ENCODE results near the gene DEFB132.

Gene DEFB132

DNA sequence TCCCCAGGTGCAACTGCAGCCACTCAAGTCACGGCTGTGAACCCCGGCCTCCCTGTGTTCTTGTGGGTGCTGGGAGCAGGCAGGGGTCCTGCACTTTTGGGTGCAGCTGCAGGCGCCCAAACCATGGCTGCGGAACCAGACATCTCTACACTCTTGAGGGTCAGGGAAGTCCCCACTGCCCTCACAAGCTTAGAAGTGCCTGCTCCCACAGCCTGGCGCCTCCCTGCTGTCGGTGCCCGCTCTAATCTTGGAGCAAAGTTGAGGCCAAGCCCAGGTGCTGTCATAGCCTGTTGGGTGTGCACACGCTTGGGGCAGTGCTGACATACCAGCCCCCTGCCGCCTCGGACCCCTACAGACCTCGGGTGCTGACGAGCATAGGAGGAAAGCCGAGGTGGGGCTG is 6.2 kb downstream of the DEFB132 start:
- no peak for DNase-seq (ENCODE audit: low read depth in 1 of 2, low spot score in 1 of 2)

DNA sequence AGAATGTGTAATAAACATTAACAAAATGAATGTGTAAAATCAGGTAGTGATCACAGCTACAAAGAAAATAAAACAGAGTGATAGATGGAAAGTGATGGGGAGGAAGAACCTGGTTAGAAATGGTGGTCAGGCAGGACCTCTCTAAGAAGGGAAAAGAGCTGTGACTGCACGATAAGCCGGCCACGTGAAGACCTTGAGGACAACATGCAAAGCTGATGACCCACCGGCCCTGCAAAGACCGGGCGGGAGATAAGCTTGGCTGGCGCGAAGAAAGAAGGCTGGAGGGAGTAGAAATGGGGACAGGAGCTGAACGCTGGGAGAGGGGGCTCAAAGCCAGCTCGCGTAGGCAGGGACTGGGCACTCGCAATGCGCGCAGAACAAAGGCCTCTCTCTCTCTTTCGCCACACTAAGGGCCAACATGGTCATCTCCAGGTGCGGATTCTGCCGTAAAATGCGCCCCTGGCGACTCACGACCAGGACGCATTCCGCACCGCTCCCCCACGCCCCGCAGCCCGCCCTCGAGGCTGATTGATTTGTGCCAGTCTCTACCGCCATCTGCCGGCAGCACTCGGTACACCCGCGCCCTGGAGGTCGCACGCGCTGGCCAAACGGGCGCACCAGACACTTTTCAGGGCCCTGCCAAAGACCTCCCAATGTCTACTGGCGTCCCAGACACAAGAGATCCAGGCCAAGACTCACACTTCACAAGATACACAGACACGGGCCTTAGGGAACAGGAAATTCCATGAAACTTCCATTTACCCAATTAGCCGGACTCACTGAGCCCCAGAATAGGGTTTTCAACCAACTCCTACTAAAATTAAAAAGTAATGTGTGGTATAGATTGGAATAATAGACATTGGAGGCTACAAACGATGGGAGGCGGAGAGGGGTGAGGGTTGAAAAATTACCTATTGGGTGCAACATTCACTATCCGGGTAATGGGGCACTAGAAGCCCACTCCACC is 9.4 kb downstream of the DEFB132 start:
- DNase-seq (ENCODE audit: low read depth in 1 of 2, low spot score in 1 of 2) = peak; percentile 81 to 85

DNA sequence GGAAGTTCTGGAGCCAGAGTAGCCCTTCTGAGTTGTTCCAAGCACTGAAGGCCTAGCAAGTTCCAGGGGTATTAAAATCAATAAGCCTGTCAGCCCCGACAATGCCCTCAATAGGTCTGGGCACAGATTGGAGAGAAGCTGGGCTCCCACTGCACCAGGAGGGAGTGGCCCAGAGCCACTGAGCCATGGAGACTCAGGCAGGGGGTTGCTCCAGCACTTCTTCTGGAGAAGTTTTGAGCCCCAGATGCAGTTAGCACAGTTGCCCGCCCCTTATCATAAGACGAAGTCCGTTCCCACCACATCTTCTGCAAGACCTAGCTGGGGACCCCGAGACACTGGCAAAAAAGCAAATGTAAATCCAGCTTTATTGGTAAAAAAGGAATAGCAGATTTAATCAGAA is 13.0 kb downstream of the DEFB132 start:
- DNase-seq (ENCODE audit: low read depth in 1 of 2, low spot score in 1 of 2) = no peak

DNA sequence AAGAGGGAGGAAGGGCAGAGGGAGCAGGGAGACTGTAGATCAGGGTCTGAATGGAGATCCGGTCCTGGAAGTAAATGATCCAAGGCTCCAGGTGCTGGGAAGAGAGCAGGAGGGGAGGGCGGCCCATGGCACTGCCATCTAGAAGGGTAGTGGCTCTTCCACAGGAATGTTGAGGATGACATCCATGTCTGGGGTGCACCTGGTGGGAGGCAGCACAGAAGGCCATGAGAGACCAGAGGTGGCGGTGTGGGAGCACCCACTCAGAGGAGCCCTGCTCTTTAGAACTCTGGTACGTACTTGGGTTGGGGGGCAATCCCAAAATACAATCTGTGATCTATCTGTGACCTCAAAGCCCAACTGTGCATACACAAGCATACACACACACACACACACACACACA is 13.5 kb downstream of the DEFB132 start:
- no peak for DNase-seq (ENCODE audit: low read depth in 1 of 2, low spot score in 1 of 2)

DNA sequence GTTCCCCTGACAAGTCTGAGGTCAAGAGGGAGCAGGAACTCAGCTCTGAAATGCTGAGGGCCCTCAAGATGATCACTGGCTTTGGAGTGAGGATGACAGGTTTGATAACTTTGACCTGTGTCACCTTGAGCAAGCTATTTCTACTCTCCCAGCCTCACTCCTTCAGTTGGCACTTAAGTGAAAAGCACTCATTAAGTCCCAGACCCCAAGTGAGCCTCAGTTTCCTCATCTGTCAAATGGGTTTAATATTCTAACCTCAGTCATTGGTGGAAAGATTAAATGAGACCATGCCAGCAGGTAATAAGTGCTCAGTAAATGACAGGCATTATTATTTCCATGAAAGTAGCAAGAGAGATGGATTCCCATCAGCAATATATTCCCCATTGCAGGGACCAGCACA is 14.0 kb downstream of the DEFB132 start:
- no peak for DNase-seq (ENCODE audit: low read depth in 1 of 2, low spot score in 1 of 2)

DNA sequence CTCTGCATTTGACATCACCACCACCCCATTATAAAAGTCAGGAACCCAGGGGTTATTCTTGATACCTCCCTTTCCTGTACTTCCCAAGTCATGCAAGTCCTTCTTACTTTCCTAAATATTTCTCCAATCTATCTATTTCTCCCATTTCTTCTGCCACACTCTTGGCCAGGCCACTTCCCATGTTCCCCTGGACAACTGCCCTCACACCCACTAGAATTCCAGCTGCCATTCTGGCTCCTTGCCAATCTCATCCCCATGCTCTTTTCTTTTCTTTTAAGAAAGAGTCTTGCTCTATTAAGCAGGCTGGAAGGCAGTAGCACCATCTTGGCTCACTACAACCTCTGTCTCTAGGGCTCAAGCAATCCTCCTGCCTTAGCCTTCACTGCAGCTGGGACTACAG is 15.2 kb downstream of the DEFB132 start:
- no peak for DNase-seq (ENCODE audit: low read depth in 1 of 2, low spot score in 1 of 2)

DNA sequence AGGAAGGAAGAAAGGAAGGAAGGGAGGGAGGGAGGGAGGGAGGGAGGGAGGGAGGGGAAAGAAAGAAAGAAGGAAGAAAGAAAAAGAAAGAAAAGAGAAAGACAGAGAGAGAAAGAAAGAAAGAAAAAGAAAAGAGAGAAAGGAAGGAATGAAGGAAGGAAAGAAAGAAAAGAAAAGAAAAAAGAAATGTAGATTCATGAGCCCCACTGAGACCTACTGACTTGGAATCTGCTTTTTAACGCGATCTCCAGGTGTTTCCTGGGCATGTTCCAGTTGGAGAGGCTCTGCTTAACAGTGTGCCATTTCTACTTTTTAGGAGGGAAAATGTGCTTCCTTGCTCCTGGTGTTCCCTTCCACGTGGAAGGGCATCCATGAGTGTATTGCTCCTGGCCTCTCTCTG is 16.4 kb downstream of the DEFB132 start:
- no peak for DNase-seq (ENCODE audit: low read depth in 1 of 2, low spot score in 1 of 2)

DNA sequence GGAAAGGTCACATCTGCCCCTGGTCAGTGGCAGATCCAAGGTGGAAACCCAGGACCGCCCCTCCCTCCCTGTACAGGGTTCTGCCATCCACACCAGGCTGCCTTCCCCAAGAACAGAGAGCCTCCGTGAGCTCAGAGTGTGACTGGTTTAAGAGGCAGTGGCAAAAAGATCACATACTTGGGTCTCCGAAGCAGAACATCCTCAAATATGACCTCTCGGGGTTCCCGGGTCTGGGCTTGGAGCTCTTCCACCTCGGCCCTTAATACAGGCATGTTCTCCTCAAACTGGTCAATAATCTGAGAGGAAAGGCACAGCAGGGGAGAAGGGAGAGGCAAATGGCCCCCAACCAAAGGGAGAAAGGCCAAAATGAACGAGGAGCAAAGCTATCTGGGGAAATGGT is 18.3 kb downstream of the DEFB132 start:
- DNase-seq (ENCODE audit: low read depth in 1 of 2, low spot score in 1 of 2) = no peak

DNA sequence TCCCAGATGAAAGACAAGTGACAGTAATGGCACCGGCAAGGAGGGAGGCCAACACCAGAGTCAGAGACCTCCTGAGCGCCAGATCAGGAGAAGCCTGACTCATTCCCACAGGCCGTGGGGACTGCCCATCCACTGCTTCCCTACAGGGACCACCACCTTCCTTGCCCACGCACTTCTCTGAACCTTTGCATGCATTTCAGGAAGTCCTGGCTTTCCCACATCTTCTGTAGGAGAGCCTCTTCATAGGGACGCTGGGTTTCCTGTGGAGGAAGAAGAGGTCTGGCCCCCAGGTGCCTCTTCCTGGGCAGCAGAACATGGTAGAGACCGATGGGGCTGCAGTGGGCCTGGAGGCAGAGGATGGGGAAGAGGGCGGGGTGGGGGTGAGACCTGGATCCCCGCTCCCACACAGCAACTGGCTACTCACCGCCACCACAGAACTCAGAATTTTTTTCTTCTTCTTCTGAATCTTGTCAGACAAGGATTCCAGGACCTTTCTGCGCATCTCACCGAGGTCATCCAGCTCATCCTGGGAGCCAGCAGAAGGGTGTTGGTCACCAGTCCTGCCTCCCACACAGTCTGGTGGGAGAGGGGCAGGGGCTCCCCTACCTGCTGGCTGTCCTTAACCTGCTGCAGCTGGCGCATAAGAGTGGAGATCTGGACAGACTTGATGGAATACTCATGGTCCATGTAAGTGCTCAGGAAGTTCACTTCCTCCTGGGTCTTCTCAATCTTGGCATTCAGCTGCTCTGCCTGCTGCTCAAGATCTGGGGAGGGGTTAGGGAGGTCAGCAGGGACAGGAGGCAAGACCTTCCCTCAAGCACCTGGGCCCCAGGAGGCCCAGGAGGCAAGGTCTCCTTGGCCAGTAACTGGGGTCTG is 19.3 kb downstream of the DEFB132 start:
- no peak for DNase-seq (ENCODE audit: low read depth in 1 of 2, low spot score in 1 of 2)

DNA sequence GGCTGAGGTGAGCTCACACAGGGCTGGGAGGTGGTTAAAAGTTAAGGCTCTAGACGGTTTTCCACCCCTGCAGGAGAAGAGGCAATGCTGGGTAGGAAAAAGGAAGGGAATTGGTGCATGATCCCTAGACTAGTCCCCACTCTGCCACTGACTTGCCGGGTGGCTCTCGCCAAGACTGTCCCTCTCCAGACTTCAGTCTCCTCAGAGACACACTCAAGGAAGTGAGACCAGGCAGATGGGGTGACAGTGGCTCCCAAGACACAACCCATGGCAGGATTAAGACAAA is 19.9 kb downstream of the DEFB132 start:
- no peak for DNase-seq (ENCODE audit: low read depth in 1 of 2, low spot score in 1 of 2)

DNA sequence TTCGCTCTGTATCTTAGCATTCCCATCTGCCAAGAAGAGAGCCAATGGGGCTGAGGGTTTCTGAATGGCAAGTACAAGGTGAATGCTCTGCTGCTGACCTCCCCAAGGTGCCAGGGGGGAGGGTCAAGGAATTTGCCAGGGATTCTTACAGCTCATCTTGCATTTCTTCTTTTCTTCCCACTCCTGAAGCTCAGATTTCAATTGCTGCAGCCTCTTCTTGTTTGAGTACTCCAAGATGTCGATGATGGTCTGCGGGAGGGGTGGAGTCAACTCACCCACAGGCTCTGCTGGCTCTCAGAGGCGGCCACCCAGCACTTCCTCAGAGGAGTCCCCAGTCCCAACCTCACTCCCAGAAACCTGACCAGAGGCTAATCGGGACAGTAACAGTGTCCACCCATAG is 20.7 kb downstream of the DEFB132 start:
- no peak for DNase-seq (ENCODE audit: low read depth in 1 of 2, low spot score in 1 of 2)

DNA sequence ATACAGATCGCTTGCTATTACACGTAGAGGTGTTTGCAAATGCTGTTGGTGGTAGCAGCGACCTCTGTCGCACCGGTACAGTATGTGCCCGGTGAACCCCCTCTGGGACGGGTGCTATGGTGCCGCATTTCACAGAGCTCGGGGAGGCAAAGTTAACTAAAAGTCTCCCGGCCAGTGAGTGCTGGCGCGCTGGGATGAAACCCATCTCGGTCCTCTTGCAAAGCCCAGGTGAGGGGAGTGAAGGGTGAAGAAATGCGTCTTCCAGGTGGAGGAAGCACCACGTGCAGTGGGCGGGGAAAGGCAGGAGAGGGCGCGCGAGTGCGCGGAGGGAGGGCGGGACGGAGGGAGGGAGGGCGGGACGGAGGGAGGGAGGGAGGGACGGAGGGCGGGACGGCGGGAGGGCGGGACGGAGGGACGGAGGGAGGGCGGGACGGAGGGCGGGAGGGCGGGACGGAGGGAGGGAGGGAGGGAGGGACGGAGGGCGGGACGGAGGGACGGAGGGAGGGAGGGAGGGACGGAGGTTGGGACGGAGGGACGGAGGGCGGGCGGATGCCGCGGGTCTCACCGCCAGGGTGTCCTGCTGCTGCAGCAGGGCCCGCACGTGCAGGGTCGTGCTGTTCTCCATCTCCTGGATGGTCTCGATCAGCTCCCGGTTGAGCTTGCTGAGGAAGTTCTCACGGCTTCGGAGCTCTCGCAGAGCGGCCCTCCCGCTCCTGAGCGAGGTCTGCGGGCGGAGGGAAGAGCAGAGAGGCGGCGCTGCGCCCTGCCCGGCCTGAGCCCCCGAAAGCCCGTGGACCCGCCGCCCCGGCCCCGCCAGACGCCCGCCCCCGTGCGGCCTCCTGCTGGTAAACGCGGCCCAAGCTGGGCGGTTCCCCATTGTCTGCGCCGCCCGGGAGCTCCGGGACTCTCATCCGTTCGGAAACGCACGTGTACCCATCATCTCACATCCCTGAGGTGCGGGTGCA is 21.4 kb downstream of the DEFB132 start:
- DNase-seq (ENCODE audit: low read depth in 1 of 2, low spot score in 1 of 2) = no peak

DNA sequence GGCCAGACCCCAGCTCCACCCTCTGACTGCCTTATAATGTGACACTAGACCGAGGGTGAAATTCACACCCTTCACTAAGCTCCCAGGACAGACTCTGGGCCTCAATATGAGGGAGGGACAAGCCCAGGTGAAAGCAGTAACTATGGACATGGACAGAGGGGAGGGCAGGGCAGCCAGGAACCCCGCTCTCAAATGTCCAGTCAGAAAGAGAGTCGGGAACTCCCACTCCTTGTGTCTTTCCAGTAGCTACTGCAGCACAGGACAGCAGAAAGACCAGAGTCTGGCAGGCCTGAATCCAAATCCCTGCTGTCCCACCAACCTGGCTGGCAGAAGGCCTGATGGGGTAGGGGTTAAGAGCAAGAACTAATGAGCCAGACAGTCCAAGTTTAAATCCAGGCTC is 26.6 kb downstream of the DEFB132 start:
- DNase-seq (ENCODE audit: low read depth in 1 of 2, low spot score in 1 of 2) = no peak

DNA sequence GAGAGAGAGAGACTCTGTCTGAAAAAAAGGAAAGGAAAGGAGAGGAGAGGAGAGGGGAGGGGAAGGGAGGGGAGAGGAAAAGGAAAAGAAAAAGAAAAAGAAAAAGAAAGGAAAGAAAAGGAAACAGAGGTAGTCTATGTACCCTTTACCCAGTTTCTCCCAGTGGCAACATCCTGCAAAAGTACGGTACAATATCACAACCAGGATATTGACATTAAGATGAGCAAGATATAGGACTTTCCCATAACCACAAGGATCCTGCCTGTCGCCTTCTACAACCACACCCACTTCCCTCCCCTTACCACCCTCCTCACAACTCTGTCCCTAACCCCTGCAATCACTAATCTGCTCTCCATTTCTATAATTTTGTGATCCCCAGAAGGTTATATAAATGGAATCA is 29.0 kb downstream of the DEFB132 start:
- no peak for DNase-seq (ENCODE audit: low read depth in 1 of 2, low spot score in 1 of 2)

DNA sequence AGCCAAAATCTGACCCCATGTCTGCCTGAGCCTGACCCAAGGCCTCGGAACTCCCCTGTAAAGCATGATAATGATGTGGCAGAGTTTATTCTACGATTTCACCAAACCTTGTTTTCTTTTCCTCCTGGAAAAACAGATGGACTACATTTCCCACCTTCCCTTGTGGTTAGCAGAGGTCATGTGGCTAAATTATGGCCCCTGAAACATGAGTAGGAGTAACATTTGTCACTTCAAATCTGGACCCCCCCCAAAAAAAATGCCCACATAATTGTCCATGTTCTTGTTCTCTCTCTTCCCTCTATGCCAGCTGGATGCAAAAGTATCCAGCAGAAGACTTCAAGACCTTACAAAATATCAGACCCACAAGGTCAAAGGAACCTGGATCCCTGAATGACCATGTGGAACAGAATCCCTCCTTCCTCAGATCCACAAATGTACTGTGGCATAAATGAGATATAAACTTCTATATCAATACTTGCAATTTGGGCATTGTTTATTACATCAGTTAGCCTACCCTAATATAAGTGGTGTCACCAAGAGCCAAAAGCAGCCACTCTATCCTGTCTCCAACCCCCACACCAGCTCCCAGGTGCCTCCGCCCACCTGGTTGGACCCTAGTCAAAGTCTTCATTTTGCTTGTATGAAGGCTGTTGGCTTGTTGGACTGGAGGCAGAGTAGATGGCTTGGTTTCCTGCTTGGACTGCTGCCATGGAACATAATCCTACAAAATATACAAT is 31.6 kb downstream of the DEFB132 start:
- DNase-seq (ENCODE audit: low read depth in 1 of 2, low spot score in 1 of 2) = no peak

DNA sequence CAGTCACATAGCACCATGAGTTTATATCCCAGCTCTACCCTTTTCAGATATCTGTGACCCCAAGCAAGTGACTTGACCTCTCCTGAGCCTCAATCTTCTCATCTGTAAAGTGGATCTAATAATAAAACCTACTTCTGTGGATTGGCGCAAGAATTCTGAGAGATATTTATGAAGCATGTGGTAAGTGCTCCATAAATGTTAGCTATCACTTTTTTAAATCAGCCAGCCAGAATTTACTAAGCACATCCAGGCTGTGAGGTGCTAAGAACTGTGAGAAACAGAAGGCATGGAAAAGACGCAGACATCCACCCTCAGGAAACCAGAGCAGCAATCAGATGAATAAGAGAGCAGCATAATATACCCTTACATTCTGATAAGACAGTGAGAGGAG is 32.2 kb downstream of the DEFB132 start:
- DNase-seq (ENCODE audit: low read depth in 1 of 2, low spot score in 1 of 2) = no peak

DNA sequence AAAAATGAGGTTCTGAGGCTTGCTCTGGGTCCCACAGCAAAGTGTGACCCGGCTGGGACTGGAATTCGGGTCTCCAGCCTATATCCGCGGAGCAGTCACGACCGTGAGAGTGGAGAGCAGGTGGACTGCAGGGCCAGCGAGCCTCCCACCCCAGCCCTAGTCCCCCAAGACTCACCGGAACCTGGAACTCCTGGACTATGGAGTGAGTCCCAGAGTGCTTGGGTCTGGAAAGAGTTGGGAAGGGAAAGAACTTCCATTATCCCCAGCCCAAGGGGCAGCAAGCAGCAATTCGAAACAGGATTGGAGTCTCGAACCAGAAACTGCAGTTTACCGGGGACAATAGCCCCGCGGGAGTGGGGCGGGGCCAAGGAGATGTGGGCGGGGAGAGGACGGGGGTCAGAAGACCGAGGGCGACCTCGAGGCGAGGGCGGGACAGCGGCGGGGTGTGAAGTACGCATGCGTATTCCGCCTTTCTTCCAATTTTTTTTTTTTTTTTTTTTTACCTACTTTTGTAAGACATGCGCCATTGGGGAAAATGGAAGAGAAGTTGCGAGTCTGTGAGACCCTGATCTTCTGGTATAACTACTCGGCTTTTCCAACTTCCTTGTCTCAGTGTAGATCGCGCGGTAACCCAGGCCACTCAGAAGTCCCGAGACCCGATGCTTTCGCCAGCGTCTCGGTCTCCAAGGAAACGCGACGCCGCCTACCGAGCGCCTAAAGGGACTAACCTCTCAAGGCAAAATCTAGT is 32.7 kb downstream of the DEFB132 start, which contains the start of gene C20orf96:
Gene C20orf96 (minus strand): TSS at position 667 of the 748 bp plus-strand sequence. CDS start 140 bp downstream, at position 527.
- DNase-seq (ENCODE audit: low read depth in 1 of 2, low spot score in 1 of 2) = peak; percentile 69 to 70

DNA sequence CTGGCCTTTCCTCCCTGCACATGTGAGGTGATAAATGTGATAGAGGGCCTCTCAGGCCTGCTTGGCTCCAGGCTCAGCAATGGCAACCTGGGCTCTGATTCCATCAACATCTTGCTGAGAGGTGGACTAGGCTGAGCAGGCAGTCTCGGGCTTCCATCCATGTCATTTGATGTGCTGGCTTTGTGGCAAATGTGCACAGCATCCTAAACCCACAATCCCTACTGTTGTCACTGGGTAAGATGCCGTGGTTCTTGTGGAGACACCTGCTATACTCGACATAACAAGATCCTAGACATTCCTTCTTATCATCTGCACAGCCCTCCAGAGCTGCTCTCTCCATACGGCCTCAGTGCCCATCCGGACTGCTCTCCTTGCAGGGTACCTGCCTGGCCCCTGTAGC is 37.1 kb downstream of the DEFB132 start:
- no peak for DNase-seq (ENCODE audit: low read depth in 1 of 2, low spot score in 1 of 2)

DNA sequence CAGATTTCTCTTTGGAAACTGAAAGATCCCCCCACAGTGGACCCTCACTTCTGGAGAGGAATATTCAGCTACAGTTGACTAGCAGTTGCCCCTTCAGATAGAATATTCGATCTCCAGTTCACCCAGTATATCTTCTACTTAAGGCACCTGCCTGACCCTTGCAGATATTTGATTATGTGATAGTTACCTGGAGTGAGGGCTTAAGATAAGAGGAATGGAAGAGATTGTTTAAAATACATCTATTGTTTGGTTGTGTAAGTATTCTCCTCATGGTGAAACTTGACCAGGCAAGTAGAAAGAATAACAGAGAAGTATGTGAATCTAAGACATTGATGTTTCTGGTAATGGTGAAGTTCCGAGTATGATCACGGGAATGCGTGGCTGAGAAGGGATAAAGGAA is 38.3 kb downstream of the DEFB132 start:
- DNase-seq (ENCODE audit: low read depth in 1 of 2, low spot score in 1 of 2) = no peak
